IMR-90 (cell line): ENCODE data around the gene CYB561A3. TPM values are rescaled to one million over a fixed set of nuclear protein-coding genes. Genes with fewer than 3 reads are reported as not detected.

ENCODE experiments used
- ATAC-seq: fragments of 200-7000 bp; cut with Tn5 transposase; 2 replicates; pipeline ENCODE4 v1.9.1; 2020; ENCODE audit warnings: low read depth, mild to moderate bottlenecking, moderate library complexity
- BruUV-seq: library from RNA; stranded (reverse); fragments of 400-500 nt; replicated peaks from 2 replicates; lab custom pipeline; 2021; lab: Mats Ljungman, UMichigan
- CTCF ChIA-PET: fragments of 300-600 bp; formaldehyde crosslinking; extraction: SDS; loops from one replicate; lab custom pipeline; 2021; ENCODE audit warnings: antibody characterized with exemption; lab: Yijun Ruan, JAX
- POLR2A ChIA-PET: fragments of 300-600 bp; sonication (Branson Sonifier 250); formaldehyde crosslinking; loops from one replicate; lab custom pipeline; 2022; ENCODE audit warnings: antibody characterized with exemption; ENCODE audit not compliant: unreplicated experiment; lab: Charles Lee
- DNase-seq: peaks from one replicate; pipeline ENCODE4 v3.0.0; 2013
- H2AFZ ChIP-seq: replicated peaks from 2 replicates; pipeline ENCODE3; 2013; ENCODE audit warnings: low read length, mild to moderate bottlenecking; ENCODE audit not compliant: poor library complexity
- H2AK5ac ChIP-seq: 2 replicates; pipeline ENCODE4 v1.6.1; 2013; ENCODE audit warnings: low read depth, low read length, inconsistent platforms
- H2AK9ac ChIP-seq: replicated peaks from 2 replicates; pipeline ENCODE3; 2013; ENCODE audit warnings: mild to moderate bottlenecking, low read depth, low read length, moderate library complexity; ENCODE audit not compliant: poor library complexity
- H2BK120ac ChIP-seq: 2 replicates; pipeline ENCODE4 v1.6.1; 2013; ENCODE audit warnings: low read depth, low read length, inconsistent platforms
- H2BK15ac ChIP-seq: 3 replicates; pipeline ENCODE4 v1.6.1; 2013; ENCODE audit warnings: low read depth, low read length, inconsistent platforms
- H2BK20ac ChIP-seq: 2 replicates; pipeline ENCODE4 v1.6.1; 2013; ENCODE audit warnings: low read depth, mild to moderate bottlenecking, inconsistent platforms, low read length, moderate library complexity
- H2BK5ac ChIP-seq: 2 replicates; pipeline ENCODE4 v1.6.1; 2013; ENCODE audit warnings: mild to moderate bottlenecking, low read depth, low read length, inconsistent platforms; ENCODE audit not compliant: poor library complexity, severe bottlenecking
- H3K14ac ChIP-seq: replicated peaks from 2 replicates; pipeline ENCODE4 v1.6.1; 2013; ENCODE audit warnings: low read depth, low read length, inconsistent platforms
- H3K18ac ChIP-seq: 2 replicates; pipeline ENCODE4 v1.6.1; 2013; ENCODE audit warnings: low read depth, low read length, control low read depth
- H3K23ac ChIP-seq: 2 replicates; pipeline ENCODE4 v1.6.1; 2013; ENCODE audit warnings: low read depth, low read length, inconsistent platforms
- H3K27ac ChIP-seq: 2 replicates; pipeline ENCODE4 v1.5.1; 2013; ENCODE audit warnings: mild to moderate bottlenecking, control low read depth, low read length; ENCODE audit not compliant: insufficient read depth
- H3K27me3 ChIP-seq: 2 replicates; pipeline ENCODE4 v1.6.1; 2013; ENCODE audit warnings: low read length; ENCODE audit not compliant: control insufficient read depth, insufficient read depth
- H3K36me3 ChIP-seq: 2 replicates; pipeline ENCODE4 v1.6.1; 2013; ENCODE audit warnings: low read length, mixed read lengths; ENCODE audit not compliant: control insufficient read depth, insufficient read depth
- H3K4ac ChIP-seq: 2 replicates; pipeline ENCODE4 v1.6.1; 2013; ENCODE audit warnings: low read depth, low read length, inconsistent platforms
- H3K4me1 ChIP-seq: 2 replicates; pipeline ENCODE4 v1.6.1; 2013; ENCODE audit warnings: low read length, mixed read lengths; ENCODE audit not compliant: control insufficient read depth, insufficient read depth
- H3K4me2 ChIP-seq: 2 replicates; pipeline ENCODE4 v1.6.1; 2013; ENCODE audit warnings: low read depth, mild to moderate bottlenecking, control low read depth, low read length, moderate library complexity
- H3K4me3 ChIP-seq: 2 replicates; pipeline ENCODE4 v1.5.1; 2013; ENCODE audit warnings: low read depth, mild to moderate bottlenecking, control low read depth, low read length, moderate library complexity; ENCODE audit not compliant: insufficient read depth
- H3K56ac ChIP-seq: 2 replicates; pipeline ENCODE4 v1.6.1; 2013; ENCODE audit warnings: low read length, inconsistent platforms; ENCODE audit not compliant: insufficient read depth; ENCODE audit errors: extremely low read depth
- H3K79me1 ChIP-seq, 2 experiments: 2 replicates each; pipeline ENCODE4 v1.6.1; 2013; ENCODE audit warnings: low read length in 2 of 2, inconsistent platforms in 1 of 2, low read depth in 1 of 2
- H3K9ac ChIP-seq: 2 replicates; pipeline ENCODE4 v1.6.1; 2013; ENCODE audit warnings: low read depth, low read length, control low read depth
- H3K9me1 ChIP-seq: 2 replicates; pipeline ENCODE4 v1.6.1; 2013; ENCODE audit warnings: low read length, inconsistent platforms; ENCODE audit not compliant: insufficient read depth
- H3K9me3 ChIP-seq: 2 replicates; pipeline ENCODE4 v1.6.1; 2013; ENCODE audit warnings: low read length; ENCODE audit not compliant: control insufficient read depth, insufficient read depth
- H4K20me1 ChIP-seq: 2 replicates; pipeline ENCODE4 v1.6.1; 2013; ENCODE audit warnings: low read length, inconsistent platforms; ENCODE audit not compliant: insufficient read depth
- H4K5ac ChIP-seq: 2 replicates; pipeline ENCODE4 v1.6.1; 2013; ENCODE audit warnings: mild to moderate bottlenecking, low read depth, low read length, control low read depth
- H4K8ac ChIP-seq, 2 experiments: 2 replicates each; pipeline ENCODE4 v1.6.1; 2013; ENCODE audit warnings: low read depth in 2 of 2, low read length in 2 of 2, control low read depth in 1 of 2, inconsistent platforms in 1 of 2
- H4K91ac ChIP-seq: 2 replicates; pipeline ENCODE4 v1.6.1; 2013; ENCODE audit warnings: low read depth, low read length, inconsistent platforms; ENCODE audit not compliant: insufficient read depth
- BHLHE40 ChIP-seq: fragments of 150-350 bp; IDR thresholded peaks from 2 replicates; pipeline ENCODE4 v1.6.1; 2016; ENCODE audit warnings: mild to moderate bottlenecking, low read depth, low read length
- CEBPB ChIP-seq: IDR thresholded peaks from 2 replicates; pipeline ENCODE4 v1.6.1; 2012; ENCODE audit warnings: low read depth, low read length, improper control_type of control experiment
- CHD1 ChIP-seq: IDR thresholded peaks from 2 replicates; pipeline ENCODE4 v1.6.1; 2012; ENCODE audit warnings: low read depth, low read length, improper control_type of control experiment
- FOS ChIP-seq: fragments of 150-350 bp; IDR thresholded peaks from 2 replicates; pipeline ENCODE4 v1.6.1; 2016; ENCODE audit warnings: low read depth, low read length
- MAFK ChIP-seq: IDR thresholded peaks from 2 replicates; pipeline ENCODE4 v1.6.1; 2012; ENCODE audit warnings: low read depth, low read length, improper control_type of control experiment
- MAZ ChIP-seq: IDR thresholded peaks from 2 replicates; pipeline ENCODE4 v1.6.1; 2012; ENCODE audit warnings: low read depth, mild to moderate bottlenecking, low read length, improper control_type of control experiment, moderate library complexity, borderline replicate concordance
- MXI1 ChIP-seq: IDR thresholded peaks from 2 replicates; pipeline ENCODE4 v1.6.1; 2012; ENCODE audit warnings: low read depth, mild to moderate bottlenecking, low read length, moderate library complexity, borderline replicate concordance
- NFE2L2 ChIP-seq: fragments of 150-350 bp; IDR thresholded peaks from 2 replicates; pipeline ENCODE4 v1.6.1; 2016; ENCODE audit warnings: low read depth, mild to moderate bottlenecking, low read length
- RAD21 ChIP-seq: IDR thresholded peaks from 2 replicates; pipeline ENCODE4 v1.6.1; 2012; ENCODE audit warnings: low read length, improper control_type of control experiment
- RCOR1 ChIP-seq: IDR thresholded peaks from 2 replicates; pipeline ENCODE4 v1.6.1; 2012; ENCODE audit warnings: mild to moderate bottlenecking, low read length, improper control_type of control experiment; ENCODE audit not compliant: insufficient replicate concordance
- SMC3 ChIP-seq: fragments of 150-350 bp; IDR thresholded peaks from 2 replicates; pipeline ENCODE4 v1.6.1; 2016; ENCODE audit warnings: low read depth, mild to moderate bottlenecking, antibody characterized with exemption, low read length, moderate library complexity
- WGBS, 2 experiments: methylation state at CpG; one replicate each; pipeline versions ENCODE4 v1.1.5 to v1.1.7; 2013; ENCODE audit warnings: missing lambda C conversion rate in 2 of 2; ENCODE audit not compliant: insufficient read length in 1 of 2; ENCODE audit errors: extremely low coverage in 2 of 2; 5-methylcytosine and 5-hydroxymethylcytosine counted together
- dilution Hi-C: fragments of 300-500 bp; cut with HindIII; formaldehyde crosslinking; loops from one replicate; pipeline ENCODE4 v1.14.3; 2018; ENCODE audit warnings: low sequenced_read_pairs; ENCODE audit not compliant: unreplicated experiment
- in situ Hi-C: fragments of 300-500 bp; cut with MboI; formaldehyde crosslinking; loops from 3 replicates; pipeline ENCODE4 v1.14.3; 2019; ENCODE audit warnings: low sequenced_read_pairs, inconsistent platforms, mixed read lengths
- intact Hi-C: fragments of 100-400 bp; cut with micrococcal nuclease; formaldehyde crosslinking; loops from 2 replicates; pipeline ENCODE4 v1.10.0; 2022
- polyA plus RNA-seq, 3 experiments: library from polyadenylated mRNA; depleted of rRNA; stranded (reverse); fragments of >200 nt; gene quantifications; 2 replicates each; pipeline ENCODE4 v1.2.3, GENCODE V29; 2012; ENCODE audit warnings: low replicate concordance in 1 of 3
- total RNA-seq: library from RNA; depleted of rRNA; stranded (reverse); fragments of >200 nt; gene quantifications from 2 replicates; pipeline ENCODE4 v1.2.3, GENCODE V29; 2012
- TF ChIP-seq, protein P1 (sequence below): conservative IDR thresholded peaks from 2 replicates; pipeline ENCODE4 v1.5.1; 2012; ENCODE audit warnings: mild to moderate bottlenecking, low read depth, low read length, improper control_type of control experiment
- TF ChIP-seq, protein P2 (sequence below): fragments of 150-350 bp; IDR thresholded peaks from 2 replicates; pipeline ENCODE4 v1.6.1; 2016; ENCODE audit warnings: low read depth, mild to moderate bottlenecking, low read length, moderate library complexity, borderline replicate concordance

CYB561A3 gene
- total and polyA plus RNA-seq, 2 of the 4 experiments (the other 2 are of a cell fraction) = 13.6 to 39.2 TPM

DNA sequence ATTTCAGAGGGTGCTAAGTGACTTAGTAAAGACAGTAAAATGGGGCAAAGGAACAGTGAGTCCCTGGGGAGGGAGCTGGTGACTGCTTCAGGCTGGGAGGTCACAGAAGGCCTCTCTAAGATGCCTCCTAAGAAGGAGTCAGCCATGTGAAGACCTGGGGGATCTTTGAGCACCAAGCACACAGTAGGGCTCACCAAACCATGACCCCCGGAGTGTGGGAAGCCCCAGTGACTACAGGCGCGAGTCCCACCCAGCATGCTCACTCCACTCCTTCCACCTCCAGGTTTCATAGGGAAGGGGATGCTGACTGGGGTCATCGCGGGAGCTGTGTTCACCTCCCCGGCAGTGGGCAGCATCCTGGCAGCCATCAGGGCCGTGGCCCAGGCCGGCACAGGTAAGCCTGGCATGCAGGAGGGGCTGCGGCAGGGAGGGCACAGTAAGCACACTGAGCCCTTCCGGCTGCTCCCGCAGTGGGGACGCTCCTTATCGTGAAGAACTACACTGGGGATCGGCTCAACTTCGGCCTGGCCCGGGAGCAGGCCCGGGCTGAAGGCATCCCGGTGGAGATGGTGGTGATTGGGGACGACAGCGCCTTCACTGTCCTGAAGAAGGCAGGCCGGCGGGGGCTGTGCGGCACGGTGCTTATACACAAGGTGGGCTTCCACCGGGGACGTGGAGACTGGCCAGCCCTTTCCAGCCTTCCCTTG lies 22.7 kb downstream of the CYB561A3 start:
- Histone ChIP-seq H3K4ac (no peak overlapping the region), H2BK15ac (no peak overlapping the region), H3K4me2 (no peak overlapping the region), H3K79me1 (peaks cover under 1 to 7% of the 10 kb centered on the region in 2 experiments), H2BK120ac (no peak overlapping the region), H2BK5ac (no peak overlapping the region), H2AK9ac (no peak overlapping the region), H3K14ac (no peak overlapping the region), H3K56ac (no peak overlapping the region), H3K27me3 (no peaks in the 10 kb centered on the region), H4K5ac (no peak overlapping the region), H2AK5ac (no peak overlapping the region), H3K4me3 (no peak overlapping the region), H3K9ac (no peak overlapping the region), H3K4me1 (peaks cover 5% of the 10 kb centered on the region), H3K27ac (no peak overlapping the region), H3K9me1 (peaks cover 6% of the 10 kb centered on the region; the same call in 1 of the 2 replicates), H4K91ac (no peak overlapping the region), H2AFZ (no peak overlapping the region), H4K8ac (no peak overlapping the region), H3K9me3 (no peaks in the 10 kb centered on the region), H2BK20ac (no peak overlapping the region), H3K18ac (no peak overlapping the region), H3K23ac (no peak overlapping the region), H4K20me1 (no peaks in the 10 kb centered on the region), H3K36me3 (peaks cover 14% of the 10 kb centered on the region)
- dilution Hi-C loops (no loop called here), intact Hi-C loops (loop anchor here (10.0 kb wide), 1 partner anchor 296 kb away; no protein-coding TSS in a partner anchor), in situ Hi-C loops (loop anchor here (5.0 kb wide), 1 partner anchor 48 kb away; no protein-coding TSS in a partner anchor)
- no peak for DNase-seq
- TF ChIP-seq SMC3 = no peak
- TF ChIP-seq BHLHE40 = no peak
- no peak for TF ChIP-seq MAFK
- no peak for TF ChIP-seq CEBPB
- TF ChIP-seq, protein P1, sequence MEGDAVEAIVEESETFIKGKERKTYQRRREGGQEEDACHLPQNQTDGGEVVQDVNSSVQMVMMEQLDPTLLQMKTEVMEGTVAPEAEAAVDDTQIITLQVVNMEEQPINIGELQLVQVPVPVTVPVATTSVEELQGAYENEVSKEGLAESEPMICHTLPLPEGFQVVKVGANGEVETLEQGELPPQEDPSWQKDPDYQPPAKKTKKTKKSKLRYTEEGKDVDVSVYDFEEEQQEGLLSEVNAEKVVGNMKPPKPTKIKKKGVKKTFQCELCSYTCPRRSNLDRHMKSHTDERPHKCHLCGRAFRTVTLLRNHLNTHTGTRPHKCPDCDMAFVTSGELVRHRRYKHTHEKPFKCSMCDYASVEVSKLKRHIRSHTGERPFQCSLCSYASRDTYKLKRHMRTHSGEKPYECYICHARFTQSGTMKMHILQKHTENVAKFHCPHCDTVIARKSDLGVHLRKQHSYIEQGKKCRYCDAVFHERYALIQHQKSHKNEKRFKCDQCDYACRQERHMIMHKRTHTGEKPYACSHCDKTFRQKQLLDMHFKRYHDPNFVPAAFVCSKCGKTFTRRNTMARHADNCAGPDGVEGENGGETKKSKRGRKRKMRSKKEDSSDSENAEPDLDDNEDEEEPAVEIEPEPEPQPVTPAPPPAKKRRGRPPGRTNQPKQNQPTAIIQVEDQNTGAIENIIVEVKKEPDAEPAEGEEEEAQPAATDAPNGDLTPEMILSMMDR = no peak
- TF ChIP-seq CHD1 = no peak
- no peak for TF ChIP-seq MXI1
- no peak for TF ChIP-seq RCOR1
- TF ChIP-seq, protein P2, sequence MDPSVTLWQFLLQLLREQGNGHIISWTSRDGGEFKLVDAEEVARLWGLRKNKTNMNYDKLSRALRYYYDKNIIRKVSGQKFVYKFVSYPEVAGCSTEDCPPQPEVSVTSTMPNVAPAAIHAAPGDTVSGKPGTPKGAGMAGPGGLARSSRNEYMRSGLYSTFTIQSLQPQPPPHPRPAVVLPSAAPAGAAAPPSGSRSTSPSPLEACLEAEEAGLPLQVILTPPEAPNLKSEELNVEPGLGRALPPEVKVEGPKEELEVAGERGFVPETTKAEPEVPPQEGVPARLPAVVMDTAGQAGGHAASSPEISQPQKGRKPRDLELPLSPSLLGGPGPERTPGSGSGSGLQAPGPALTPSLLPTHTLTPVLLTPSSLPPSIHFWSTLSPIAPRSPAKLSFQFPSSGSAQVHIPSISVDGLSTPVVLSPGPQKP = no peak
- no peak for TF ChIP-seq FOS
- TF ChIP-seq RAD21 = no peak
- no peak for TF ChIP-seq MAZ
- no peak for TF ChIP-seq NFE2L2
- CTCF ChIA-PET = interaction anchor here (1.6 kb wide), 1 partner anchor 47 kb away, joined by 5 read pairs; no protein-coding TSS in a partner anchor
- no TSS peak for BruUV-seq
- POLR2A ChIA-PET = no interaction called here
- WGBS, 2 experiments = 95% methylated on average over 11 of the region's 26 CpGs; no CpG with 5 or more reads in 1 of the 2 experiments
- ATAC-seq = no peak
